ENCODE measurements around the gene TNFRSF21. TPM values are rescaled to one million over a fixed set of nuclear protein-coding genes. Genes with fewer than 3 reads are reported as not detected.
"Not testable (repeated sequence)": the region's sequence is repeated elsewhere in the genome, so short reads cannot be mapped to it uniquely, and the experiment has no call there.

Gene TNFRSF21
- polyA plus RNA-seq, 3 donors, result 30.3 to 37.0 (median 30.8) TPM

GRCh38 chr6:47229255-47229654 is 80.5 kb downstream of the TNFRSF21 start:
- no peak for DNase-seq

- DNase-seq, result not testable (repeated sequence)
These were observed 81.6 kb downstream of the TNFRSF21 start for GRCh38 chr6:47228093-47228492.

GRCh38 chr6:47223251-47223650 is 86.5 kb downstream of the TNFRSF21 start:
- DNase-seq, result not testable (repeated sequence)

- no peak for DNase-seq
These were observed 88.1 kb downstream of the TNFRSF21 start for GRCh38 chr6:47221565-47221964.

GRCh38 chr6:47209632-47210031 is 100.1 kb downstream of the TNFRSF21 start:
- no peak for DNase-seq

GRCh38 chr6:47207261-47207660 is 102.4 kb downstream of the TNFRSF21 start:
- peak; percentile 49 for DNase-seq

GRCh38 chr6:47206626-47207025 is 103.1 kb downstream of the TNFRSF21 start:
- DNase-seq, result no peak

GRCh38 chr6:47203938-47204611 is 105.6 kb downstream of the TNFRSF21 start:
- DNase-seq, result no peak

GRCh38 chr6:47203266-47203937 is 106.3 kb downstream of the TNFRSF21 start:
- DNase-seq, result no peak

- no peak for DNase-seq
These were observed 107.0 kb downstream of the TNFRSF21 start for GRCh38 chr6:47202644-47203205.

GRCh38 chr6:47200536-47201334 is 109.0 kb downstream of the TNFRSF21 start:
- no peak for DNase-seq

GRCh38 chr6:47197682-47198640 is 111.7 kb downstream of the TNFRSF21 start:
- no peak for DNase-seq

- no peak for DNase-seq
These were observed 113.6 kb downstream of the TNFRSF21 start for GRCh38 chr6:47196113-47196512.

- DNase-seq, result no peak
These were observed 114.6 kb downstream of the TNFRSF21 start for GRCh38 chr6:47195011-47195650.

- DNase-seq, result no peak
These were observed 121.1 kb downstream of the TNFRSF21 start for GRCh38 chr6:47188588-47189021.

- DNase-seq, result no peak
These were observed 121.7 kb downstream of the TNFRSF21 start for GRCh38 chr6:47187893-47188587.

GRCh38 chr6:47187113-47187512 is 122.6 kb downstream of the TNFRSF21 start:
- DNase-seq, result no peak

- no peak for DNase-seq
These were observed 127.3 kb downstream of the TNFRSF21 start for GRCh38 chr6:47182291-47182957.

- no peak for DNase-seq
These were observed 128.0 kb downstream of the TNFRSF21 start for GRCh38 chr6:47181681-47182080.

All from renal pelvis (tissue), 4 donors.